Osteoblast (primary cell): ENCODE results near the gene OR5K1. TPM values are rescaled to one million over a fixed set of nuclear protein-coding genes. Genes with fewer than 3 reads are reported as not detected.

Source experiments
- DNase-seq: peaks from one replicate; pipeline ENCODE4 v3.0.0; 2011; ENCODE audit warnings: low spot score, mixed read lengths; ENCODE audit not compliant: insufficient read length; ENCODE audit errors: missing footprints
- H2AFZ ChIP-seq: 2 replicates; pipeline ENCODE4 v1.6.0; 2011; ENCODE audit warnings: mild to moderate bottlenecking, low read length
- H3K27ac ChIP-seq: 2 replicates; pipeline ENCODE4 v1.5.1; 2011; ENCODE audit warnings: mild to moderate bottlenecking, low read depth, low read length, moderate library complexity
- H3K27me3 ChIP-seq: 2 replicates; pipeline ENCODE4 v1.6.0; 2012; ENCODE audit warnings: mild to moderate bottlenecking, control low read depth, inconsistent platforms, low read length, moderate library complexity; ENCODE audit not compliant: insufficient read depth
- H3K36me3 ChIP-seq: 2 replicates; pipeline ENCODE4 v1.5.1; 2011; ENCODE audit warnings: mild to moderate bottlenecking, low read length, control low read depth, moderate library complexity; ENCODE audit not compliant: insufficient read depth
- H3K4me1 ChIP-seq: 2 replicates; pipeline ENCODE4 v1.5.1; 2011; ENCODE audit warnings: mild to moderate bottlenecking, low read length, control low read depth, moderate library complexity; ENCODE audit not compliant: insufficient read depth
- H3K4me2 ChIP-seq: 2 replicates; pipeline ENCODE4 v1.6.0; 2011; ENCODE audit warnings: mild to moderate bottlenecking, low read length; ENCODE audit not compliant: insufficient read depth
- H3K4me3 ChIP-seq: fragments of 200-600 bp; sonication (generic); 3 replicates; pipeline ENCODE4 v1.5.1; 2012; ENCODE audit warnings: mild to moderate bottlenecking, low read length, inconsistent platforms; ENCODE audit not compliant: insufficient read depth
- H3K79me2 ChIP-seq: 2 replicates; pipeline ENCODE4 v1.6.0; 2012; ENCODE audit warnings: mild to moderate bottlenecking, low read length, control low read depth, inconsistent platforms; ENCODE audit not compliant: insufficient read depth
- H3K9me3 ChIP-seq: 2 replicates; pipeline ENCODE4 v1.5.1; 2011; ENCODE audit warnings: low read depth, low read length, control low read depth
- H4K20me1 ChIP-seq: 2 replicates; pipeline ENCODE4 v1.6.0; 2012; ENCODE audit warnings: mild to moderate bottlenecking, low read length, control low read depth; ENCODE audit not compliant: insufficient read depth
- CTCF ChIP-seq: IDR thresholded peaks from 2 replicates; pipeline ENCODE4 v1.5.1; 2011; ENCODE audit warnings: mild to moderate bottlenecking, low read depth, low read length, moderate library complexity; ENCODE audit errors: extremely low read depth
- total RNA-seq: library from RNA; depleted of rRNA; stranded (reverse); fragments of >200 nt; gene quantifications from 2 replicates; pipeline ENCODE4 v1.2.3, GENCODE V29; 2012

The OR5K1 gene
- total RNA-seq, 1 donor: not detected

DNA sequence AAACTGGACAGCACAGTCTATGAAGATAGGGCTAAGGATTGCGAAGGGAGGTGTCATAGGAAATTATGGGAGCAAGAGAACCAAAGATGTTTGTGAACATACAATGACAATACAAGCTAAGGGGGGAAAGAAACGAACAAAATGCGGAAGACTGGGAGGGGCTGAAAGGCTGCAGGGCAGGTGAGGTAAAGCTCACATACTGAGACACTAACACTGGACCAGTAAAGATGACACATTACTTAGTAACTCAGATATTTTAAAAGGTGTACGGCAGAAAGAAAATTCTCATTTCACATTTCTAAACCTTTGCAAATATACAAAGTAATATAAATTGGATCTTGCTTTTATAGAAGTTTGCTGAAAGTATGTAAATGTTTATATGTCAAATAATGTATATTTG lies 49.6 kb downstream of the OR5K1 start:
- no peak for TF ChIP-seq CTCF
- Histone ChIP-seq H3K79me2 (peaks cover 3% of the 10 kb centered on the region), H3K27ac (no peak overlapping the region), H2AFZ (no peak overlapping the region), H3K4me2 (no peak overlapping the region), H3K9me3 (no peaks in the 10 kb centered on the region), H3K36me3 (peaks cover 18% of the 10 kb centered on the region), H3K27me3 (no peaks in the 10 kb centered on the region), H4K20me1 (no peaks in the 10 kb centered on the region), H3K4me1 (peaks cover 4% of the 10 kb centered on the region), H3K4me3 (no peak overlapping the region)
- DNase-seq: no peak

GRCh38 chr3:98513091-98513511 lies 50.1 kb downstream of the OR5K1 start:
- peaks cover 4% of the 10 kb centered on the region for H3K79me2 ChIP-seq
- no peaks in the 10 kb centered on the region for H3K9me3 ChIP-seq
- DNase-seq: no peak
- H4K20me1 ChIP-seq: no peaks in the 10 kb centered on the region
- no peak for TF ChIP-seq CTCF
- peaks cover 20% of the 10 kb centered on the region for H3K36me3 ChIP-seq
- no peak overlapping the region for H3K4me3 ChIP-seq
- H3K4me1 ChIP-seq: peaks cover 4% of the 10 kb centered on the region
- H3K27me3 ChIP-seq: no peaks in the 10 kb centered on the region
- H3K27ac ChIP-seq: no peak overlapping the region
- no peak overlapping the region for H2AFZ ChIP-seq
- H3K4me2 ChIP-seq: no peak overlapping the region

DNA sequence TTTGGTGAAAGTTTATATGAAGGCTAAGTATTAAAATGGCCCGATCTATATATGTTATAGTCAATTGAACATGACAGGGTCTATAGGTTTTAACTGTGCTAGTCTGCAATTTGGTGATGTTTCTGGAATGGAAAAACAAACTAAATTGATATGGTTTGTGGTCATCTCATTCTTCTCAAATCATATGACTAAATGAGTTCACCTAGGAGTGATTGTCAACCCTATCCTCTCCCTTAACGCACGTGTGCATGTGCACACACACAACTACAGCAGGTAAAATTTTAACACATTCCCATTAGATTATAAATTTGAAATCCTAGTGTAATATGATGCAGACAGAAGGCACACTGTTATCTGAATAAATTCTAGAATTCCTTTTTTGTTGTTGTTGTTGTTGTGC lies 50.7 kb downstream of the OR5K1 start:
- DNase-seq: no peak
- no peaks in the 10 kb centered on the region for H3K9me3 ChIP-seq
- no peaks in the 10 kb centered on the region for H4K20me1 ChIP-seq
- no peak for TF ChIP-seq CTCF
- H3K79me2 ChIP-seq: peaks cover 10% of the 10 kb centered on the region
- H3K4me2 ChIP-seq: no peak overlapping the region
- H2AFZ ChIP-seq: no peak overlapping the region
- H3K36me3 ChIP-seq: peaks cover 22% of the 10 kb centered on the region
- no peak overlapping the region for H3K4me3 ChIP-seq
- no peaks in the 10 kb centered on the region for H3K27me3 ChIP-seq
- H3K27ac ChIP-seq: no peak overlapping the region
- peaks cover 4% of the 10 kb centered on the region for H3K4me1 ChIP-seq

DNA sequence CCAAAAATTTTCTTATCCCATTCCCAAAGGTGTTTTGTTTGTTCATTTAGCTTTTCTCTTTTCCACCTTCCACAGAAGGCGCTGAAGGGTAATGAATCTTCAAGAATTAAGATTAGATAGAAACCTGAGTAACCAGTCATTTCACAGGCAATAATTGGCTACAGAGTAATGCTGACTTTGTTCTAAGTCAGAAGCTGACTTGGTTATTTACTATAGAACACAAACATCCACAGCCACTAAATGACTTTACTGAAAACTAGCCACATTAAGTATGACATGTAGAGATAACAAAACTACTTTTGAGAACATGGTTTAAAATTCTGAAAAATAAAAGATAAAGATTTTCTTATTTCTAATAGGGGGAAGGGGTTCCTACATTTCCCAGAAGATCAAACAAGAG lies 51.9 kb downstream of the OR5K1 start:
- no peak overlapping the region for H3K27ac ChIP-seq
- peaks cover 22% of the 10 kb centered on the region for H3K79me2 ChIP-seq
- no peak overlapping the region for H3K4me3 ChIP-seq
- H2AFZ ChIP-seq: no peak overlapping the region
- H3K27me3 ChIP-seq: no peaks in the 10 kb centered on the region
- H3K4me1 ChIP-seq: peaks cover 4% of the 10 kb centered on the region
- peaks cover 25% of the 10 kb centered on the region for H3K36me3 ChIP-seq
- H3K4me2 ChIP-seq: no peak overlapping the region
- H3K9me3 ChIP-seq: no peaks in the 10 kb centered on the region
- no peak for DNase-seq
- peaks cover 6% of the 10 kb centered on the region for H4K20me1 ChIP-seq
- TF ChIP-seq CTCF: no peak
